ENCODE results near the gene TIMM8A. TPM values are rescaled to one million over a fixed set of nuclear protein-coding genes. Genes with fewer than 3 reads are reported as not detected.

TIMM8A gene
- total RNA-seq, 2 donors from 2014 or later = 4.5 to 6.3 TPM

GRCh38 chrX:101368800-101369199, 20.3 kb upstream of the TIMM8A start:
- no peak for DNase-seq (ENCODE audit: low spot score)
- H3K9me3 ChIP-seq = no peaks in the 10 kb centered on the region
- no peaks in the 10 kb centered on the region for H3K4me1 ChIP-seq
- H3K27ac ChIP-seq = no peak overlapping the region
- no peaks in the 10 kb centered on the region for H3K36me3 ChIP-seq
- no peak for TF ChIP-seq CTCF (IDR thresholded peaks at IDR 0.05)
- no peaks in the 10 kb centered on the region for H3K27me3 ChIP-seq
- H3K4me3 ChIP-seq = no peak overlapping the region

DNA sequence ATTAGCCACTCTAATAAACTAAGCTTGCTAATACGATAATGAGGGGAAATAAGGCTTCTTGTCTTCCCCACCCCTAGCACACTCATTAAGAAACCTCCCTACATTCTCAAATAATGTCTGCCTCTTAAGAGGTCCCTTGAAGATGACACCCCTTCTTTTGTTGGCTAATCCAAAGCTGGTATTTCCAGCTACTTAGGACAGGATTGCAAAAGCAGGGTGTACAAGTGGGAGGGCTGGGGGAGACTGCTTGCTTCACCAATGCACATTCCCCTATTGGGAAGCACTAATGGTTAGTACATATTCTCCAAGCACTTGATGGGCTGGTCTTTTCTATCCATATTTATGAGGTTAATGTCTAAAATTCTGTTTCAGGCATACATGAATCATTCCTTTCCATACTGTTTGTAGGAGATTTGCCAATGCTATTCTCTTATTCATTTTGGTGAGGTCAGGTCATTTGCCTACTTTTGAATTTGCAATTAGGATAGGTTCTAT, 16.8 kb upstream of the TIMM8A start:
- Histone ChIP-seq H3K27ac (no peak overlapping the region), H3K27me3 (no peaks in the 10 kb centered on the region), H3K9me3 (no peaks in the 10 kb centered on the region), H3K36me3 (no peaks in the 10 kb centered on the region), H3K4me3 (no peak overlapping the region), H3K4me1 (no peaks in the 10 kb centered on the region)
- no peak for DNase-seq (ENCODE audit: low spot score)
- no peak for TF ChIP-seq CTCF (IDR thresholded peaks at IDR 0.05)

GRCh38 chrX:101362757-101363156, 14.2 kb upstream of the TIMM8A start:
- no peak for TF ChIP-seq CTCF (IDR thresholded peaks at IDR 0.05)
- no peak overlapping the region for H3K4me3 ChIP-seq

DNA sequence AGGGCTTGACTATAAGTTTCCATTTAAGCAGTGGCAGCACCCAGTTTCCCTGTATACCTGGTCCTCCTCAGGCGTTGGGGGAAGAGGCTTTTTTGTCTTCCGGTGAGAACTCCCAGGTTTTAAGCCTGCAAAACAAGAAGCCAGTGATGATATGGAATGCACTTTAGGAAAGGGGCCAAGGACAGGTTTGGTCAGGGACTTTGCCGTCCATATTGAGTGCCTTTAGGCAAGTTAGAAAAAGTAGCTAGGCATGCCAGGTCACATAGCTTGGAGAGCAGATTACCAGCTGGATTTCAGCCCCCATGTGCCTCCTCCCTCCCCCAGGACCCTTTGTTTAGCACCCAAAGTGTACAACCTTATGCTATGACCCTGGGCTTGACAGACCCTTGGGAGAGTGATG, 13.6 kb upstream of the TIMM8A start:
- Histone ChIP-seq H3K36me3 (no peaks in the 10 kb centered on the region), H3K27me3 (no peaks in the 10 kb centered on the region), H3K4me3 (no peak overlapping the region), H3K4me1 (no peaks in the 10 kb centered on the region), H3K27ac (no peak overlapping the region), H3K9me3 (no peaks in the 10 kb centered on the region)
- no peak for DNase-seq (ENCODE audit: low spot score)
- TF ChIP-seq CTCF (IDR thresholded peaks at IDR 0.05) = no peak

More at GRCh38 chrX:101362757-101363156, 14.2 kb upstream of the TIMM8A start:
- Histone ChIP-seq H3K27me3 (no peaks in the 10 kb centered on the region), H3K27ac (no peak overlapping the region), H3K36me3 (no peaks in the 10 kb centered on the region), H3K4me1 (no peaks in the 10 kb centered on the region), H3K9me3 (no peaks in the 10 kb centered on the region)
- no peak for DNase-seq (ENCODE audit: low spot score)

GRCh38 chrX:101360390-101360789, 11.8 kb upstream of the TIMM8A start:
- Histone ChIP-seq H3K36me3 (no peaks in the 10 kb centered on the region), H3K27ac (no peak overlapping the region), H3K4me1 (no peaks in the 10 kb centered on the region), H3K27me3 (no peaks in the 10 kb centered on the region), H3K4me3 (no peak overlapping the region), H3K9me3 (no peaks in the 10 kb centered on the region)
- no peak for TF ChIP-seq CTCF (IDR thresholded peaks at IDR 0.05)
- DNase-seq (ENCODE audit: low spot score) = no peak

- no peak for TF ChIP-seq CTCF (IDR thresholded peaks at IDR 0.05)
- DNase-seq (ENCODE audit: low spot score) = no peak
- Histone ChIP-seq H3K27ac (no peak overlapping the region), H3K9me3 (no peaks in the 10 kb centered on the region), H3K27me3 (no peaks in the 10 kb centered on the region), H3K4me1 (no peaks in the 10 kb centered on the region), H3K36me3 (no peaks in the 10 kb centered on the region), H3K4me3 (no peak overlapping the region)
Measured at GRCh38 chrX:101359966-101360365, 11.4 kb upstream of the TIMM8A start.

Measured in right atrium auricular region (tissue), 2 donors.